ENCODE results near the gene CREG2.

Gene CREG2

GRCh38 chr2:101405351-101405899, 18.1 kb upstream of the CREG2 start:
- DNase-seq, result no peak

- DNase-seq, result no peak
These were observed 16.4 kb upstream of the CREG2 start for GRCh38 chr2:101403745-101404144.

- DNase-seq, result no peak
These were observed 15.3 kb upstream of the CREG2 start for GRCh38 chr2:101402630-101403029.

- no peak for DNase-seq
These were observed 14.6 kb upstream of the CREG2 start for GRCh38 chr2:101401906-101402305.

GRCh38 chr2:101401326-101401665, 14.0 kb upstream of the CREG2 start:
- DNase-seq, result no peak

- no peak for DNase-seq
These were observed 13.4 kb upstream of the CREG2 start for GRCh38 chr2:101400506-101401325.

- DNase-seq, result no peak
These were observed 12.7 kb upstream of the CREG2 start for GRCh38 chr2:101400048-101400447.

GRCh38 chr2:101399021-101399799, 11.9 kb upstream of the CREG2 start:
- DNase-seq, result no peak

GRCh38 chr2:101398116-101398821, 11.0 kb upstream of the CREG2 start:
- DNase-seq, result no peak

GRCh38 chr2:101396316-101396717, 9.0 kb upstream of the CREG2 start:
- no peak for DNase-seq

GRCh38 chr2:101395545-101396315, 8.4 kb upstream of the CREG2 start:
- no peak for DNase-seq

GRCh38 chr2:101388232-101388631, 929 bp upstream of the CREG2 start:
- no peak for DNase-seq

GRCh38 chr2:101386599-101387150, 628 bp downstream of the CREG2 start:
- DNase-seq, result no peak

GRCh38 chr2:101383016-101383541, 4.2 kb downstream of the CREG2 start:
- DNase-seq, result no peak

- no peak for DNase-seq
These were observed 4.9 kb downstream of the CREG2 start for GRCh38 chr2:101382442-101382841.

- DNase-seq, result no peak
These were observed 6.9 kb downstream of the CREG2 start for GRCh38 chr2:101380376-101380775.

- no peak for DNase-seq
These were observed 8.2 kb downstream of the CREG2 start for GRCh38 chr2:101379091-101379490.

GRCh38 chr2:101375653-101376052, 11.7 kb downstream of the CREG2 start:
- no peak for DNase-seq

GRCh38 chr2:101374821-101375561, 12.3 kb downstream of the CREG2 start:
- no peak for DNase-seq

- no peak for DNase-seq
These were observed 14.5 kb downstream of the CREG2 start for GRCh38 chr2:101372792-101373191.

GRCh38 chr2:101371636-101372035, 15.7 kb downstream of the CREG2 start:
- DNase-seq, result no peak

Data from activated CD4-positive, alpha-beta T cell treated with anti-CD3 and anti-CD28 coated beads, Interleukin-2, amount 50 U/mL, for 48 hours (primary cell).